Activated CD4-positive, alpha-beta T cell treated with anti-CD3 and anti-CD28 coated beads, Interleukin-2, Interleukin-4, amounts not matched to agents 100 ng/mL and 50 ng/mL, durations not matched to agents 16 hours and 8 hours (primary cell): ENCODE data around the gene ALKBH7.
"Not testable (repeated sequence)": the region's sequence is repeated elsewhere in the genome, so short reads cannot be mapped to it uniquely, and the experiment has no call there.

Experiments
- DNase-seq: peaks from one replicate; pipeline ENCODE4 v3.0.0-alpha.2; 2020; ENCODE audit warnings: low spot score

Gene ALKBH7, protein sequence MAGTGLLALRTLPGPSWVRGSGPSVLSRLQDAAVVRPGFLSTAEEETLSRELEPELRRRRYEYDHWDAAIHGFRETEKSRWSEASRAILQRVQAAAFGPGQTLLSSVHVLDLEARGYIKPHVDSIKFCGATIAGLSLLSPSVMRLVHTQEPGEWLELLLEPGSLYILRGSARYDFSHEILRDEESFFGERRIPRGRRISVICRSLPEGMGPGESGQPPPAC

DNA sequence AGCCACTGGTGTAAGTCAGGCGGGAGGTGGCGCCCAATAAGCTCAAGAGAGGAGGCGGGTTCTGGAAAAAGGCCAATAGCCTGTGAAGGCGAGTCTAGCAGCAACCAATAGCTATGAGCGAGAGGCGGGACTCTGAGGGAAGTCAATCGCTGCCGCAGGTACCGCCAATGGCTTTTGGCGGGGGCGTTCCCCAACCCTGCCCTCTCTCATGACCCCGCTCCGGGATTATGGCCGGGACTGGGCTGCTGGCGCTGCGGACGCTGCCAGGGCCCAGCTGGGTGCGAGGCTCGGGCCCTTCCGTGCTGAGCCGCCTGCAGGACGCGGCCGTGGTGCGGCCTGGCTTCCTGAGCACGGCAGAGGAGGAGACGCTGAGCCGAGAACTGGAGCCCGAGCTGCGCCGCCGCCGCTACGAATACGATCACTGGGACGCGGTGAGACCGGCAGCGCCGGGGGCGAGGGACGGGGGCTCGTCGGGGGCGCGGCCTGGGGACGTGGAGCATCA, at the start of gene ALKBH7:
ALKBH7 (plus strand) TSS at position 201 of the 502 bp plus-strand sequence; CDS start at position 228, 27 bp downstream.
- DNase-seq, result peak; percentile 99

DNA sequence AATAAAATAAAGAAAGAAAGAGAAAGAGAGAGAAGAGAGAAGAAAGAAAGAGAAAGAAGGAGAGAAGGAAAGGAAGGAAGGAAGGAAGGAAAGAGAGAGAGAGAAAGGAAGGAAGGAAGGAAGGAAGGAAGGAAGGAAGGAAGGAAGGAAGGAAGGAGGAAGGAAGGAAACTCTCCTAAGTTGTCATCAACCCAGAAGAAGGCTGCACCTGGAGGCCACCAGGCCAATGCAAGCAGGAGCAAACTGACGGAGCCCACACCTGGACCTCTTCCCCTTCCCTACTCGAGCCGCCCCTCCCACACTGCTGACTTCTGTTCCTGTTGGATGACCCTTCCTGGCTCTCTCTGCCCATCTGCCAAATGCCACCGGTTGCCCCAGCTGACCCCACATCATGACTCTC, 47.8 kb upstream of the ALKBH7 start:
- DNase-seq, result no peak

DNA sequence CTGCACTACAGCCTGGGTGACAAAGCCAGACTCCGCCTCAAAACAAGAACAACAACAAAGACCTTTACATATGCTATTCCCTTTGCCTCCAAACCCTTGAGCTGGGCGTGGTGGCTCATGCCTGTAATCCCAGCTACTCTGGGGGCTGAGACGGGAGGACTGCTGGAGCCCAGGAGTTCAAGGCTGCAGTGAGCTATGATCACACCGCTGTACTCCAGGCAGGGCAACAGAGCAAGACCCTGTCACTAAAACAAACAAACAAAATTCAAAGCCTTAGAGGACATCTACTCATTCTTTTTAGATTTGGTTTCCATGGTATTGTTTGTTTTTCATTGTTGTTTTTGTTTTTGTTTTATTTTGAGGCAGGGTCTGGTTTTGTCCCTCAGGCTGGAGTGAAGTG, 47.0 kb upstream of the ALKBH7 start:
- no peak for DNase-seq

DNA sequence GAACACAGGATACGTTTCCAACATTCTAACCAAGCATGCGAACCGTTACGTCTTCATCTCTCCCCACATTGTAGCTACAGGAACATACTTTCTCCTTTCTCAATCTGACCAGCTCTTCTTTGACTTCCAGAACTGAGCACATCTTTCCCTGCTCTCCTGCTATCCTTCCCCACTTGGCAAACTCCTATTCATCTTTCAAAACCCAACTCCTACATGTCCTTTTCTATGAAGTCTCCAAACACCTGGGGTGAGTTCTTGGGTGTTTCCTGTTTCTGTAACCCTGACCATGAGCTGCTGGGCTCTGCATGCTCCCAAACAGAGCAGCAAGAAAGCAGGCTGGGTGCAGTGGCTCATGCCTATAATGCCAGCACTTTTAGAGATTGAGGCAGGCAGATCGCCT, 45.8 kb upstream of the ALKBH7 start:
- no peak for DNase-seq

DNA sequence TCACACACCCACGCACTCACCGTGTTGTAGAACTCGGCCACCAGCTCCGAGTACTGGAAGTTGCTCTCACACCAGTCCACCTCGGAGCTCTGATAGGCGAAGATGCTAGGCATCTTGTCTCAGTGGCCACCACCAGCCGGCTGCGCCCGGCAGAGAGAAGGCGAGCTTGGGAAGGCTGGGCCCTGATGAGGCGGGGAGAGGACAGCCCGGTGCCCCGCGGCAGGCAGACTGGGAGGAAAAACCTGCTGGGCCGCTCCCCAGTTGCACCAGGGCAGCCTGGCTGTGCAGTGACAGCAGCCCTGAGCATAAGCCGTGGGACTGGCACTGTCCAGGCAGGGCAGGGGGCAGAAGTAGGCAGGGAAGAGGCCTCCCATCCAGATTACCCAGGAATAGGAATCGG, 39.2 kb upstream of the ALKBH7 start, which contains the start of gene ACER1:
ACER1 (minus strand) TSS at position 174 of the 400 bp plus-strand sequence; CDS start at position 113, 61 bp downstream.
- DNase-seq, result no peak

DNA sequence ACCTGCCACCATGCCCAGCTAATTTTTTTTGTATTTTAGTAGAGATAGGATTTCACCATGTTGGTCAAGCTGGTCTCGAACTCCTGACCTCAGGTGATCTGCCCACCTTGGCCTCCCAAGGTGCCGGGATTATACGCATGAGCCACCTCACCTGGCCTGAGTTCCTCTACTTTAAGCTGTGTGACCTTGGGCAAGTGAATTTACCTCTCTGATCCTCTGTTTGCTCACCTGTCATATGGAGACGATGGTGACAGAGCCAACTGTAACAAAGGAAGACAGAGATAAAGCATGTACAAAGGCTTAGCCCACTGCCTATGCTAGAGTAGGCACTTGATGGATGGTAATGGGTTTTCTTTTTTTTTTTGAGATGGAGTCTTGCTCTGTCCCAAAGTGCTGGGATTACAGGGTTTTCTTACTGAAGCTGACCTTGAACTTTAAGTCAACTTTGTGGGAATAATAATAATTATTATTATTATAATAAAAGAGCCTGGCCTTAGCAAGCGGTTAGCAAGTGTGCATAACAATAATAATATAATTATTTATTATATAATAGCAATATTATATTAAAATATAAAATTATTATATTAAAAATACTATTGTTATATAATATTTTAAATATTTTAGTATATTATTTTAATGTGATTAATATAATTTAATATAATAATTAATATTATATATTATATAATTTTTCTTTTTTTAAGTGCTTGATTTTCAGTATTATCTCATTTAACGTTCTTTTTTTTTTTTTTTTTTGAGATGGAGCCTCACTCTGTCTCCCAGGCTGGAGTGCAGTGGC, 37.9 kb upstream of the ALKBH7 start:
- no peak for DNase-seq

DNA sequence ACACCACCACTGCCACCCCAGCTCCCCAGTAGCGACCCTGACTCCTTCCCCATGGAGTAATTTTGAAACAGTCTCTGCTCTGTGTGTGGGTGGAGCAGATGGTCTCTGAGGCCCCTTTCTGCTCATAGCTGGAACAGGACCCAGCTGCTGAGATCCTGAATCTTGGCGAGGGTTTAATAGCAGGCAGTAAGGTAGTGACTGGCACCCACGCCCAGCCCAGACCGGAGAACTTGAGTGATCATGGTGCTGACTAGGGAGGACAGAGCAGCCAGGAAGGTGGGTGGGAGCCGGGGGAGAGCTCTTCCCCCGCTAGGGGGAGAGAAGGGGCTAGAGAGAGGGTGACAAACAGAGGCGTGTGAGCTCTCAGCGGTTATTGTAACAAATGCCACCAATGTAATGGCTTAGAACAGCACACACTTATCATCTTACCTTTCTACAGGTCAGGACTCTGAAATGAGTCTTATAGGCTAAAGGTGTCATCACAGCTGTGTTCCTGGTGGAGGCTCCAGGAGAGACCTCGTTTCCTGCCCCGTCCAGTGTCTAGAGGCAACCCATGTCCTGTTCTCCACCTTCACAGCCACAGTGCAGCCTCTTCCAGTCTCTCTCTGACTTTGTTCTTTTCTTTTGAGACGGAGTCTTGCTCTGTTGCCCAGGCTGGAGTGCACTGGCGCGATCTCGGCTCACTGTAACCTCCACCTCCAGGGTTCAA, 31.9 kb upstream of the ALKBH7 start:
- no peak for DNase-seq

DNA sequence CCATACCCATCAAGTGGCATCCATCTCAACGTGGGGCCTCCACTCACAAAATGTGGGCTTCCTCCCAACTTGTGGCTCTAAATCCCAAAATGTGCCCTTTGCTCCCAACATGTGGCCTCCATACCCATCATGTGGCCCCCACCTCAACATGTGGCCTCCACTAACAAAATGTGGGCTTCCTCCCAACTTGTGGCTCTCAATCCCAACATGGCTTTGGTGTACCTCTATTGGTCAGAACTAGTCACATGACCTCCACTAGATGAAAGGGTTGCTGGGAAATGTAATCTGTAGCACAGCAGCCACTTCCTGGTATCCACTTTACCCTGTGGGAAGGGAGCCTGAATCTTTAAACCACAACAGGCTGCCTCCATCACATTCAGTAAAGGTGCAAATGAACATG, 29.1 kb upstream of the ALKBH7 start:
- DNase-seq, result peak; percentile 16

DNA sequence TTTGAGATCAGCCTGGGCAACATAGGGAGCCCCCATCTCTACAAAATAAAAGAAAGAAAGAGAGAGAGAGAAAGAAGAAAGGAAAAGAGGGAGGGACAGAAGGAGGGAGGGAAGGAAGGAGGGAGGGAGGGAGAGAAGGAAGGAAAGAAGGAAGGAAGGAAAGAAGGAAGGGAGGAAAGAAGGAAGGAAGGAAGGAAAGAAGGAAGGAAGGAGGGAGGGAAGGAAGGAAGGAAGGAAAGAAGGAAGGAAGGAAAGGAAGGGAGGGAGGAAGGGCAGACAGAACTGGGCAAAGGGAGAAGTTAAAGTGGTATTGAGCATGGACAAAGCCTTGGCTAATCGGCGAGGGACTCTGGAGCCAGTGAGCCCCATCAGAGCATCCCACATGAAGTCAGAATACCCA, 23.3 kb upstream of the ALKBH7 start:
- DNase-seq, result not testable (repeated sequence)

DNA sequence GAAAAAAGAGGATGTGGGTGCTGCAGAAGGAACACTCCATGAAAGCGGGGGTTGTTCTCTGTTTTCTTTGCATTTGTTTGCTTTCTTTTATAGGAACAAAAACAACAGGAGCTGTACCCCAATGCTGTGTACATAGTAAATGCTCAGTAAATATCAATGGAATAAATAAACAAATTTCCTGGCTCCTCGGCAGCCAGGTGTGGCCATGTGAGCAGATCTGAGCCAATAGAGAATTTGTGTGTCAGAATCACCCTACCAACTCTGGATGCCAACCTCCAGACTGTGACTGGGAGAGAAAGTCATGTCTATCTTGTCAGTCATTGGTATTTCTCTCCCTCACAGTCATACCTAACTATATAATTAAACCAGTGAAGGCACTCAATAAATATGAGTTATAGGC, 21.9 kb upstream of the ALKBH7 start:
- DNase-seq, result no peak

DNA sequence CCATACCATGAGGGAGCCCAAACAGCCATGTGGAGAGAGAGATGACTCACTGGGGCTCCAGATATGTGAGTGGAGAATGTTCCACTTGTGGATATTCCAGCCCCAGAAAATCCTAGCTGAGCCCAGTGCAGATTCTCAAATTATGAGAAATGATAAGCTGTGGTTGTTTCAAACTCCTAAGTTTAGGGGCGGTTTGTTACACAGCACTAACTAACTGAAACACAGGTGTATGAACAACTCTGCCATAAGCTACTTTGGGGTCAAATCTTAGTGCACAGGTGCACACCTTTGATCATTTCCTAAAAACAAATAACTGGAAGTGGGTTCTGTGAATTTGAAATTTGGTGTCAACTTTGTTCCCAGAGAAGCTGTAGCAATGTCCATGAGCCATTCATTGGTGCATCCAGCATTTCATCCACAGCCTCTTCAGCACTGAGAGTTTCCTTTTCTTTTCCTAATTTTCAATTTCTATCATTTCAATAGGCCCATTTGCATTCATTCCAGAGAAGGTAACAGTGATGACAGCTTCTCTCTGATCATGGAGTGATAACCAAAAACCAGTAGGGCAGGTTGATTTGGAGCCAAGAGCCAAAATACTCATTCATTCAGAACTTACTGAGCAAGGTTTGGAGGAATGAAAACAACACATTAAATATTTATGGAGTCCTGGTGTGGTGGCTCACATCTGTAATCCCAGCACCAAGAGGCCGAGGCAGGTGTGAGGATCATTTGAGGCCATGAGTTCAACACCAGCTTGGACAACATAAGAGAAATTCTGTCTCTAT, 20.0 kb upstream of the ALKBH7 start:
- DNase-seq, result no peak

DNA sequence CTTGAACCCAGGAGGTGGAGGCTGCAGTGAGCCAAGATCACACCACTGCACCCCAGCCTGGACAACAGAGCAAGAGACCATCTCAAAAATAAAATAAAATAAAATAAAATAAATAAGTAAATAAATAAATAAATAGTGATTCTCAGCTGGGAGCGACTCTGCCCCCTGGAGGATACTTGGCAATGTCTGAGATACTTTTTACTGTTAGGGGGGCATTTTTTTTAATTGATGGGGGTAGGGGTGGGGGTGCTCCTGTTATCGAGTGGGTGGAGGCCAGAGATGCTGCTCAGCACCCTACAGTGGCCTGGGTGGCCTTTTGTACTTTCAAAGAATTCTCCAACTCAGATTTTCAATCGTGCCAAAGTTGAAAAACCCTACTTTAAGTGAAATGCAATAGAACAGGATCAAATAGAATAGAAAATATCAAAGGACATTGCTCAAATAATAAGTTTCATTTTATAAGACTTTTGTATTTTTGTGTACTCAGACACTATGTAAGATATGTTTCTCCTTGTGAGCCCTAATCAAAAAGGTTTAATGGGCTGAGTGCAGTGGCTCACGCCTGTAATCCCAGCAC, 18.4 kb upstream of the ALKBH7 start:
- DNase-seq, result no peak

DNA sequence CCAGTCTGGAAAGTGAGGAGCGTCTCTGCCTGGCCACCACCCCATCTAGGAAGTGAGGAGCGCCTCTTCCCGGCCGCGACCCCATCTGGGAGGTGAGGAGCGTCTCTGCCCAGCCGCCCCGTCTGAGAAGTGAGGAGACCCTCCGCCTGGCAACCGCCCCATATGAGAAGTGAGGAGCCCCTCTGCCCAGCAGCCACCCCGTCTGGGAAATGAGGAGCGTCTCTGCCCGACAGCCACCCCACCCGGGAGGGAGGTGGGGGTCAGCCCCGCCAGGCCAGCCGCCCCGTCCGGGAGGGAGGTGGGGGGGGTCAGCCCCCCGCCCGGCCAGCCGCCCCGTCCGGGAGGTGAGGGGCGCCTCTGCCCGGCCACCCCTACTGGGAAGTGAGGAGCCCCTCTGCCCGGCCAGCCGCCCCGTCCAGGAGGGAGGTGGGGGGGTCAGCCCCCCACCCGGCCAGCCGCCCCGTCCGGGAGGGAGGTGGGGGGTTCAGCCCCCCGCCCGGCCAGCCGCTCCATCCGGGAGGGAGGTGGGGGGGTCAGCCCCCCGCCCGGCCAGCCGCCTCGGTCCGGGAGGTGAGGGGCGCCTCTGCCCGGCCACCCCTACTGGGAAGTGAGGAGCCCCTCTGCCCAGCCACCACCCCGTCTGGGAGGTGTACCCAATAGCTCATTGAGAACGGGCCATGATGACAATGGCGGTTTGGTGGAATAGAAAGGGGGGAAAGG, 17.1 kb upstream of the ALKBH7 start:
- DNase-seq, result not testable (repeated sequence)

DNA sequence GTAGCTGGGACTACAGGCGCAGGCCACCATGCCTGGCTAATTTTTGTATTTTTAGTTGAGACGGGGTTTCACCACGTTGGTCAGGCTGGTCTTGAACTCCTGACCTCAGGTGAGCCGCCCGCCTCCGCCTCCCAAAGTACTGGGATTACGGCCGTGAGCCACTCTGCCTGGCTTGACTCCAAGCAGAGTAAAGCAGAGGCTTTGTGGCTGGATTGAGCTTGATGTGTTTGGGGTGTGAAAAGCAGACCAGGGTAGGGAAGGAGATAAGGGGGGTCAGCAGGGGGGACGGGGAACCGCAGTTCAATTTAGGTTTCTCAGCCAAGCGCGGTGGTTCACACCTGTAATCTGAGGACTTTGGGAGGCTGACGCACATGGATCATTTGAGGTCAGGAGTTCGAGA, 15.4 kb upstream of the ALKBH7 start:
- DNase-seq, result no peak

DNA sequence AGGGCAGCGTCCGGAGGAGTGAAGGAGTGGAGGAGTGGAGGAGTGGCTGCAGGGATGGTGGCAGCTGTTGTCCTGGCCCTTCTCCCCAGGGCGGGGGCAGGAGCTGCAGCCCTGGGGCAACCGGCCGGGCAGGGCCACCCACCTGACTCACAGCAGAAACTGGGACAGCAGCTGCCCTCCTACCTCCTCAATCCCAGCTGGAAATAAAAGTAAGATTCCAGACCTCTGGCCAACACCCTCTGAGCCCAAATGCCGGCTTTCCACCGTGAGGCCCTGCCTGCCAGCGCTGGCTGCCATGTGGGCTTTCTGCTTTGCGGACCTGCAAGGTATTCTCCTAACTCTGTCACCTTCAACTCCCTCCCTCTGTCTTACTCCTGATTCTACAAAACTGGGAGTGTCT, 14.6 kb upstream of the ALKBH7 start:
- no peak for DNase-seq

DNA sequence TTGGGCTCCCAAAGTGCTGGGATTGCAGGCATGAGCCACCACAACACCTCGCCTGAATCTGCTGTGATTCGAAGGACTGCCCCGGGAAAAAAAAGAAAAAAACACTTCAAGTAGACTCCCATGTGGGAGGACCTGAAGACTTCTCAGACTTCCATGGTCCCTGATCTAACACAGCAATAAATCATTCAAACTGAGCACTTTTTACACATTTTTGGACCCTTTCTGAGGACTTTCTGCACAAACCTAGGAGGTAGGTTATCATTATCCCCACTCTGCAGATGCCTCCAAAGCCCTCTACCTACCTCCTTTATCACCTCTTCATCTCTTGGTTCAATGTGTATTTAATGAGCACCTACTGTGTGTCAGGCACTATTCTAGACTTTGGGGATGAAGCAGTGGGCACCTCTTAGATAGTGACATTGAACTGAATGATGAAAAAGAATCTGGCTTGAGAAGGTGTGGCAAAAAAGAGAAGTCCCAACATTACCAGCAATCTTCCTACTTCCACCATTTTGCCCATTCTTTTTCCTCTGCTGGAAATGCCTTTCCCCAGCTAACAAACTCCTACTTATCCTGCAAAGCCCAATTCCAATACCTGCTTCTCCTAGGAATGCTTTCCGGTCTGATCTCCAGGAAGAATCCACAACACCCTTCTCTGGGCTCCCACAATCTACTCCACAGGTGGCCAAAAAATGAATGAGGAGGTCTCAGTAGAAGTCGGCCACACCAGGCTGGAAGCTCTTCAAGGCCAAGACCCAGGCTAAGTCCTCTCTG, 12.8 kb upstream of the ALKBH7 start:
- DNase-seq, result no peak

DNA sequence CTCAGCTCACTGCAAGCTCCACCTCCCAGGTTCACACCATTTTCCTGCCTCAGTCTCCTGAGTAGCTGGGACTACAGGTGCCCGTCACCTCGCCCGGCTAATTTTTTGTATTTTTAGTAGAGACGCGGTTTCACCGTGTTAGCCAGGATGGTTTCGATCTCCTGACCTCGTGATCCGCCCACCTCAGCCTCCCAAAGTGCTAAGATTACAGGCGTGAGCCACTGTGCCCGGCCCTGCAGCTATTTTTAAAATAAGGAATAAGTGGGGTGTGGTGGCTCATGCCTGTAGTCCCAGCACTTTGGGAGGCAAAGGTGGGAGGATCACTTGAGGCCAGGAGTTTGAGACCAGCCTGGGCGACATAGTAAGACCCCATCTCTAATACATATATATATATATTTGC, 12.1 kb upstream of the ALKBH7 start:
- not testable (repeated sequence) for DNase-seq

DNA sequence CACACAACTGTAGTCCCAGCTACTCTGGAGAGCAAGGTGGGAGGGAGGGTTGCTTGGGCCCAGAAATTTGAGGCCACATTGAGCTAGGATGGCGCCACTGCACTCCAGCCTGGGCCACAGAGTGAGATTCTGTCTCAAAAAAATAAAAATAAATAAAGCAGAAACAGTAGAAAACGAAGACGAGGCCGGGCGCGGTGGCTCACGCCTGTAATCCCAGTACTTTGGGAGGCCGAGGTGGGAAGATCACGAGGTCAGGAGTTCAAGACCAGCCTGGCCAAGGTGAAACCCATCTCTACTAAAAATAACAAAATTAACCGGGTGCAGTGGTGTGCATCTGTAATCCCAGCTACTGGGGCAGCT, 11.8 kb upstream of the ALKBH7 start:
- not testable (repeated sequence) for DNase-seq

DNA sequence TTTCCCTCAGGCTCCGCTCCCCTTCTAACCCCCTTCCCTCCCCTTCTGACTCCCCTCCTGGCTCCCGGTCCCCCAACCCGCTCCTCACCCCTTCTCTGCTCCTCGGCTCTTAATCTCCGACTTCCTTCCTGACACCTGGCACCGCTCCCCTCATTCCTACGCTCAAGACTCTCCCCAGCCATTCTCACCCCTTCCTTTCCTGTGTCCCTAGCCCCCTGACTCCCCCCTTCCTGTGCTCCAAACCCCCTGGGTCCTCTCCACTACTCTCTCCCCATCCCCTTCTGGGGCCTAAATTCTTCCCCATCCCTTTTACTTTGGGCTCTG, 10.6 kb upstream of the ALKBH7 start:
- no peak for DNase-seq

DNA sequence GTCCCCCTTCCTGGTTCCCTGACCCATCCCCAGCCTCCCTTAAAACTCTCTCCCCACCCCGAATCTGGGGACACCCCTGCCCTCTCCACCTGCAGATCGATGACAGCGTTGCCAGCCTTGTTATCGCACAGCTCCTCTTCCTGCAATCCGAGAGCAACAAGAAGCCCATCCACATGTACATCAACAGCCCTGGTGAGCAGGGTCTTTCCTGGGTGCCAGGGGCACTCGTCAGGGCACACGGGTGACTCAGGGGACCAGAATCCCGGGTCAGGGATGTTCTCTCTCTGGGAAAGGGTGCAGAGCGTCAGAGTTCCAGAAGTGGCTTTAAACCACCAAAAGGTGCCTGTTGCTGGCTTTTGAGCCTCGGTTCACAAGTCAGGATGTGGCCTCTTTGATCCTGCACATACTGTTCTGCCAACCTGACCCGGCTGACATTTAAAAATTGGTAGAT, 10.2 kb upstream of the ALKBH7 start:
- peak; percentile 38 for DNase-seq
